ENCODE measurements around the gene HTRA2.
A peak's percentile ranks its signal among the peaks of the same experiment; 100 is the strongest.
"Not testable (repeated sequence)": the region's sequence is repeated elsewhere in the genome, so short reads cannot be mapped to it uniquely, and the experiment has no call there.

HTRA2 gene

GRCh38 chr2:74529357-74530238 lies at the start of gene HTRA2, which contains the start of gene AUP1:
Gene HTRA2, plus strand, starts transcription at chr2:74529933. Its CDS starts 74 bp downstream, at chr2:74530007.
Gene AUP1, minus strand, starts transcription at chr2:74529706. Its CDS starts 77 bp downstream, at chr2:74529629.
- DNase-seq: peak; percentile 88

- DNase-seq: no peak
Measured at GRCh38 chr2:74481431-74481830, 48.3 kb upstream of the HTRA2 start.

- DNase-seq: peak; percentile 60
Measured at GRCh38 chr2:74481961-74482800, 47.6 kb upstream of the HTRA2 start.

- peak; percentile 95 for DNase-seq
Measured at GRCh38 chr2:74482801-74483674, 46.7 kb upstream of the HTRA2 start, which contains the start of the genes CCDC142 and TTC31. Gene CCDC142, minus strand, starts transcription at chr2:74482998. Its CDS starts 161 bp downstream, at chr2:74482837. Gene TTC31, plus strand, starts transcription at chr2:74483081. Its CDS starts 15 bp downstream, at chr2:74483096.

GRCh38 chr2:74483675-74484164 lies 46.0 kb upstream of the HTRA2 start:
- not testable (repeated sequence) for DNase-seq

- no peak for DNase-seq
Measured at GRCh38 chr2:74486141-74486540, 43.6 kb upstream of the HTRA2 start.

- no peak for DNase-seq
Measured at GRCh38 chr2:74488643-74489481, 40.9 kb upstream of the HTRA2 start.

- no peak for DNase-seq
Measured at GRCh38 chr2:74489906-74490305, 39.8 kb upstream of the HTRA2 start.

GRCh38 chr2:74491648-74492544 lies 37.8 kb upstream of the HTRA2 start:
- DNase-seq: no peak

- no peak for DNase-seq
Measured at GRCh38 chr2:74493546-74493945, 36.2 kb upstream of the HTRA2 start.

GRCh38 chr2:74495440-74495839 lies 34.3 kb upstream of the HTRA2 start:
- DNase-seq: no peak

- DNase-seq: no peak
Measured at GRCh38 chr2:74496997-74497776, 32.5 kb upstream of the HTRA2 start.

GRCh38 chr2:74497777-74498499 lies 31.8 kb upstream of the HTRA2 start:
- DNase-seq: peak; percentile 38

- DNase-seq: peak; percentile 42
Measured at GRCh38 chr2:74498500-74499266, 31.1 kb upstream of the HTRA2 start.

- no peak for DNase-seq
Measured at GRCh38 chr2:74499267-74499939, 30.3 kb upstream of the HTRA2 start, which contains the start of gene LBX2. Gene LBX2, minus strand, starts transcription at chr2:74499603. Its CDS starts 66 bp downstream, at chr2:74499537.

- no peak for DNase-seq
Measured at GRCh38 chr2:74499940-74500577, 29.7 kb upstream of the HTRA2 start.

GRCh38 chr2:74500578-74500946 lies 29.2 kb upstream of the HTRA2 start:
- DNase-seq: no peak
